Erythroblast (primary cell): Measurements from ENCODE around the gene VEGFA.

Experiments used
- DNase-seq, 2 experiments: peaks; one replicate each; lab custom pipeline; 2025; lab: John Stamatoyannopoulos, UW
- GATA1 ChIP-seq: IDR thresholded peaks from 2 replicates; pipeline ENCODE4 v1.6.1; 2011; ENCODE audit warnings: low read depth, mild to moderate bottlenecking, control low read depth, low read length, moderate library complexity
- POLR2A ChIP-seq: IDR thresholded peaks from 2 replicates; pipeline ENCODE4 v1.6.1; 2011; ENCODE audit warnings: mild to moderate bottlenecking, low read length

The VEGFA gene

DNA sequence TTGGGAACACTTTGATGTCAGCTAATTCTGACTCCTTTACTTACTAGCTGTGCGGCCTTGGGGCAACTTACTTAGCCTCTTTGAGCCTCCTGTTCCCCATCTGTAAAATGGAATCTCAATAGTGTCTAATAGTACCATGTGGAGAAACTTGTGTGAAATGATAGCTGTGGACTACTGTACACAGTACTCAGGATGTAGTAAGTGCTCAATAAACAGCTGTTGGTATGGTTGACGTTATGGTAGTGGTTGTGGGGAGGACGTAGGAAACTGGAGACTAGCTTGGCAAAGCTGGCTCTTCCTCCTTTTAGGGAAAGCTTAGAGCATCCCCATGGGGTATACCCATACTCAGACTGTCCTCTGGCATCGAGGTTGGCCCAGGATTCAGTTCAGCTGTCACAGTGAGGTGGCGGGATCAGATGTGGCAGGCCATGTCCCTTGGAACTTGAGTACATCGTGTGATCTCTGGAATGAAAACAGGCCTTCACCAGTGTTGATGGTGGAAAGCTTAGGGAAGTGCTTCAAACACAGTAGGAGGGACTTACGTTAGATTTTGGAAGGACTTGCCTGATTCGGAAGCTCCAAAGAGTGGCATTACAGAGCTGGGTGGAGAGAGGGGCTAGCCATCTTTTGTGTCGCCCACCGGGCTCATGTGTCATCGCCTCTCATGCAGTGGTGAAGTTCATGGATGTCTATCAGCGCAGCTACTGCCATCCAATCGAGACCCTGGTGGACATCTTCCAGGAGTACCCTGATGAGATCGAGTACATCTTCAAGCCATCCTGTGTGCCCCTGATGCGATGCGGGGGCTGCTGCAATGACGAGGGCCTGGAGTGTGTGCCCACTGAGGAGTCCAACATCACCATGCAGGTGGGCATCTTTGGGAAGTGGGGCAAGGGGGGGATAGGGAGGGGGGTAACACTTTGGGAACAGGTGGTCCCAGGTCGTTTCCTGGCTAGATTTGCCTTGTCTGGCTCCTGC lies 7.1 kb downstream of the VEGFA start:
- TF ChIP-seq GATA1 (no peak), POLR2A (no peak)

DNA sequence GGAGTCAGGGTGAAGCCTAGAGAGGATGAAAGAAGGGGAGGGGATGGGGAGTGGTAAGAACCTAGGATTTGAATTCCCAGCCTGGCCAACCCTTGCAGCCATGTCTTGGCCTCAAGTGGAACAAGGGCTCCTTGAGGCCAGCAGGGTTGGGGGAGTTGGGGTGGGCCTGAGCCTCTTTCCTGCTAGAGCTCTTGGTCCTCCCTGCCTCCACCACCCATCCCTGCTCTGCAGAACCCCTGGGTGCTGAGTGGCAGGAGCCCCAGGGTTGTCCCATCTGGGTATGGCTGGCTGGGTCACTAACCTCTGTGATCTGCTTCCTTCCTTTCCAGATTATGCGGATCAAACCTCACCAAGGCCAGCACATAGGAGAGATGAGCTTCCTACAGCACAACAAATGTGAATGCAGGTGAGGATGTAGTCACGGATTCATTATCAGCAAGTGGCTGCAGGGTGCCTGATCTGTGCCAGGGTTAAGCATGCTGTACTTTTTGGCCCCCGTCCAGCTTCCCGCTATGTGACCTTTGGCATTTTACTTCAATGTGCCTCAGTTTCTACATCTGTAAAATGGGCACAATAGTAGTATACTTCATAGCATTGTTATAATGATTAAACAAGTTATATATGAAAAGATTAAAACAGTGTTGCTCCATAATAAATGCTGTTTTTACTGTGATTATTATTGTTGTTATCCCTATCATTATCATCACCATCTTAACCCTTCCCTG lies 8.3 kb downstream of the VEGFA start:
- TF ChIP-seq POLR2A = peak; percentile 13
- no peak for TF ChIP-seq GATA1

More for the DNA sequence above, 7.1 kb downstream of the VEGFA start:
- DNase-seq = no peak

DNA sequence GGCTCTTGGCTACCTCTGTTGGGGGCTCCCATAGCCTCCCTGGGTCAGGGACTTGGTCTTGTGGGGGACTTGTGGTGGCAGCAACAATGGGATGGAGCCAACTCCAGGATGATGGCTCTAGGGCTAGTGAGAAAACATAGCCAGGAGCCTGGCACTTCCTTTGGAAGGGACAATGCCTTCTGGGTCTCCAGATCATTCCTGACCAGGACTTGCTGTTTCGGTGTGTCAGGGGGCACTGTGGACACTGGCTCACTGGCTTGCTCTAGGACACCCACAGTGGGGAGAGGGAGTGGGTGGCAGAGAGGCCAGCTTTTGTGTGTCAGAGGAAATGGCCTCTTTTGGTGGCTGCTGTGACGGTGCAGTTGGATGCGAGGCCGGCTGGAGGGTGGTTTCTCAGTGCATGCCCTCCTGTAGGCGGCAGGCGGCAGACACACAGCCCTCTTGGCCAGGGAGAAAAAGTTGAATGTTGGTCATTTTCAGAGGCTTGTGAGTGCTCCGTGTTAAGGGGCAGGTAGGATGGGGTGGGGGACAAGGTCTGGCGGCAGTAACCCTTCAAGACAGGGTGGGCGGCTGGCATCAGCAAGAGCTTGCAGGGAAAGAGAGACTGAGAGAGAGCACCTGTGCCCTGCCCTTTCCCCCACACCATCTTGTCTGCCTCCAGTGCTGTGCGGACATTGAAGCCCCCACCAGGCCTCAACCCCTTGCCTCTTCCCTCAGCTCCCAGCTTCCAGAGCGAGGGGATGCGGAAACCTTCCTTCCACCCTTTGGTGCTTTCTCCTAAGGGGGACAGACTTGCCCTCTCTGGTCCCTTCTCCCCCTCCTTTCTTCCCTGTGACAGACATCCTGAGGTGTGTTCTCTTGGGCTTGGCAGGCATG lies 9.2 kb downstream of the VEGFA start:
- no peak for DNase-seq

More for the DNA sequence above, 8.3 kb downstream of the VEGFA start:
- DNase-seq = peak in 1 of 2 experiments; percentile 28

DNA sequence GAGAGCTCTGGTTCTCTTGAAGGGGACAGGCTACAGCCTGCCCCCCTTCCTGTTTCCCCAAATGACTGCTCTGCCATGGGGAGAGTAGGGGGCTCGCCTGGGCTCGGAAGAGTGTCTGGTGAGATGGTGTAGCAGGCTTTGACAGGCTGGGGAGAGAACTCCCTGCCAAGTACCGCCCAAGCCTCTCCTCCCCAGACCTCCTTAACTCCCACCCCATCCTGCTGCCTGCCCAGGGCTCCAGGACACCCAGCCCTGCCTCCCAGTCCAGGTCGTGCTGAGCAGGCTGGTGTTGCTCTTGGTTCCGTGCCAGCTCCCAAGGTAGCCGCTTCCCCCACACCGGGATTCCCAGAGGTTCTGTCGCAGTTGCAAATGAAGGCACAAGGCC lies 9.8 kb downstream of the VEGFA start:
- no peak for DNase-seq
- TF ChIP-seq POLR2A = no peak
- no peak for TF ChIP-seq GATA1

More for the DNA sequence above, 9.2 kb downstream of the VEGFA start:
- TF ChIP-seq GATA1 (no peak), POLR2A (peak; percentile 25)

DNA sequence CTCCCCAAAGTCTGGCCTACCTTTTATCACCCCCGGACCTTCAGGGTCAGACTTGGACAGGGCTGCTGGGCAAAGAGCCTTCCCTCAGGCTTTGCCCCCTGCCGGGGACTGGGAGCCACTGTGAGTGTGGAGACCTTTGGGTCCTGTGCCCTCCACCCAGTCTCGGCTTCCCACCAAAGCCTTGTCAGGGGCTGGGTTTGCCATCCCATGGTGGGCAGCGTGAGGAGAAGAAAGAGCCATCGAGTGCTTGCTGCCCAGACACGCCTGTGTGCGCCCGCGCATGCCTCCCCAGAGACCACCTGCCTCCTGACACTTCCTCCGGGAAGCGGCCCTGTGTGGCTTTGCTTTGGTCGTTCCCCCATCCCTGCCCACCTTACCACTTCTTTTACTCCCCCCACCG lies 10.3 kb downstream of the VEGFA start:
- TF ChIP-seq GATA1 = no peak
- no peak for TF ChIP-seq POLR2A
- DNase-seq = no peak

DNA sequence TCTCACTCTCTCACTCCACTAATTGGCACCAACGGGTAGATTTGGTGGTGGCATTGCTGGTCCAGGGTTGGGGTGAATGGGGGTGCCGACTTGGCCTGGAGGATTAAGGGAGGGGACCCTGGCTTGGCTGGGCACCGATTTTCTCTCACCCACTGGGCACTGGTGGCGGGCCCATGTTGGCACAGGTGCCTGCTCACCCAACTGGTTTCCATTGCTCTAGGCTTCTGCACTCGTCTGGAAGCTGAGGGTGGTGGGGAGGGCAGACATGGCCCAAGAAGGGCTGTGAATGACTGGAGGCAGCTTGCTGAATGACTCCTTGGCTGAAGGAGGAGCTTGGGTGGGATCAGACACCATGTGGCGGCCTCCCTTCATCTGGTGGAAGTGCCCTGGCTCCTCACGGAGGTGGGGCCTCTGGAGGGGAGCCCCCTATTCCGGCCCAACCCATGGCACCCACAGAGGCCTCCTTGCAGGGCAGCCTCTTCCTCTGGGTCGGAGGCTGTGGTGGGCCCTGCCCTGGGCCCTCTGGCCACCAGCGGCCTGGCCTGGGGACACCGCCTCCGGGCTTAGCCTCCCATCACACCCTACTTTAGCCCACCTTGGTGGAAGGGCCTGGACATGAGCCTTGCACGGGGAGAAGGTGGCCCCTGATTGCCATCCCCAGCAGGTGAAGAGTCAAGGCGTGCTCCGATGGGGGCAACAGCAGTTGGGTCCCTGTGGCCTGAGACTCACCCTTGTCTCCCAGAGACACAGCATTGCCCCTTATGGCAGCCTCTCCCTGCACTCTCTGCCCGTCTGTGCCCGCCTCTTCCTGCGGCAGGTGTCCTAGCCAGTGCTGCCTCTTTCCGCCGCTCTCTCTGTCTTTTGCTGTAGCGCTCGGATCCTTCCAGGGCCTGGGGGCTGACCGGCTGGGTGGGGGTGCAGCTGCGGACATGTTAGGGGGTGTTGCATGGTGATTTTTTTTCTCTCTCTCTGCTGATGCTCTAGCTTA lies 11.2 kb downstream of the VEGFA start:
- no peak for TF ChIP-seq POLR2A
- no peak for DNase-seq

DNA sequence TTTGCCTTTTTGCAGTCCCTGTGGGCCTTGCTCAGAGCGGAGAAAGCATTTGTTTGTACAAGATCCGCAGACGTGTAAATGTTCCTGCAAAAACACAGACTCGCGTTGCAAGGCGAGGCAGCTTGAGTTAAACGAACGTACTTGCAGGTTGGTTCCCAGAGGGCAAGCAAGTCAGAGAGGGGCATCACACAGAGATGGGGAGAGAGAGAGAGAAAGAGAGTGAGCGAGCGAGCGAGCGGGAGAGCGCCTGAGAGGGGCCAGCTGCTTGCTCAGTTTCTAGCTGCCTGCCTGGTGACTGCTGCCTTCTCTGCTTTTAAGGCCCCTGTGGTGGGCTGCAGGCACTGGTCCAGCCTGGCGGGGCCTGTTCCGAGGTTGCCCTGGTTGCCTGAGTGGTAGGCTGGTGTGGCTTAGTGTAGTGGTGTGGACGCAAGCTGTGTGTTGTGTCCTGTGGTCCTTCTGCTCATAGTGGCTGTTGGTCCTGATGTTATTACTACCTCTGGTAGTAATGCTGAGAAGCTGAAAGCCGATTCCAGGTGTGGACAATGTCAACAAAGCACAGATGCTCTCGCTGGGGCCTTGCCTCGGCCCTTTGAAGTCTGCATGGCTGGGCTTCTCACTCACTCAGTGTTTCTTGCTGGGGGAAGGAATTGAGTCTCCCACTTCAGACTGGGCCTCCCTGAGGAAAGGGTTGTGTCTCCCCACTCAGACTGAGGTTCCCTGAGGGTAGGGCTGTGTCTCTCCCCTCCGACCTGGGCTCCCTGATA lies 12.1 kb downstream of the VEGFA start:
- TF ChIP-seq POLR2A (no peak), GATA1 (no peak)
- no peak for DNase-seq

DNA sequence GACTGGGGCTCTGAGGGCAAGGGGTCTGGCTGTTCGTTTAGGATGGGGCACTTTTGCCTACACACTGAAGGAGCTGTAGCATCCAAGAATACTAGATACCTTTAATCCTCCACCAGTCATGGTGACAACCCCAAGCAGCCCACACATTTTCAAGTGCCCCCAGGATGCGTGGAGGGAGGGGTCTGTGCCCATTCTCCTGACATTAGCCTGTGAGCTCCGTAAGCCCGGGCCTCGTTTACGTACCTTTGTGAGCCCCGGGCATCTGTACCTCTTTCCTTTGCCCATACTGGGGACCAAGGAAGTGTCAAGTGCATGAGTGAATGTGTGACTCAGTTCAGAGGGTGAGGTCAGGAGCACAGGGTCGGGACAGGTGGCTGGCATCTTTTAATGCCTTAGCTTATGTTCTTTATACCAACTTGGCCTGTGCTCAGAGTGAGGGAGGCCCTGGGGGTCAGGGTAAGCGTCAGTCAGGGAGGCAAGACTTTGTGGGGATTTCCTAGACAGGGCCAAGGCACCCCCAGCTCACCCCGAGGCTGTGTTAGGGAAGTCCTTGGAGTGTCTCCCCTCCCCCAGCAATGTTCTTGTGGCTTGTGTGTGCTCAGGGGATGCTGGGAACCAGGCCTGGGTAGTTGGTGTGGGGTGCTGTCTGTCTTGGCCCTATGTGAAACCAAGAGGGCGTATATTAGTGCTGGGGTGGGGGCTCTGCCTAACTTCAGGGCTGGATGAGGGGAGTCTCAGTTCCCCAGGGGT lies 12.9 kb downstream of the VEGFA start:
- TF ChIP-seq GATA1 = no peak
- TF ChIP-seq POLR2A = peak; percentile 0
- DNase-seq = no peak

DNA sequence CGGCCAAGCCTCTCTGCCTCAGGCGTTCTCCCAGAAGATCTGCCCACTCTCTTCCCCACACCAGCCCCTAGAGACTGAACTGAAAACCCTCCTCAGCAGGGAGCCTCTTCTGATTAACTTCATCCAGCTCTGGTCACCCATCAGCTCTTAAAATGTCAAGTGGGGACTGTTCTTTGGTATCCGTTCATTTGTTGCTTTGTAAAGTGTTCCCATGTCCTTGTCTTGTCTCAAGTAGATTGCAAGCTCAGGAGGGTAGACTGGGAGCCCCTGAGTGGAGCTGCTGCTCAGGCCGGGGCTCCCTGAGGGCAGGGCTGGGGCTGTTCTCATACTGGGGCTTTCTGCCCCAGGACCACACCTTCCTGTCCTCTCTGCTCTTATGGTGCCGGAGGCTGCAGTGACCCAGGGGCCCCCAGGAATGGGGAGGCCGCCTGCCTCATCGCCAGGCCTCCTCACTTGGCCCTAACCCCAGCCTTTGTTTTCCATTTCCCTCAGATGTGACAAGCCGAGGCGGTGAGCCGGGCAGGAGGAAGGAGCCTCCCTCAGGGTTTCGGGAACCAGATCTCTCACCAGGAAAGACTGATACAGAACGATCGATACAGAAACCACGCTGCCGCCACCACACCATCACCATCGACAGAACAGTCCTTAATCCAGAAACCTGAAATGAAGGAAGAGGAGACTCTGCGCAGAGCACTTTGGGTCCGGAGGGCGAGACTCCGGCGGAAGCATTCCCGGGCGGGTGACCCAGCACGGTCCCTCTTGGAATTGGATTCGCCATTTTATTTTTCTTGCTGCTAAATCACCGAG lies 14.2 kb downstream of the VEGFA start:
- TF ChIP-seq POLR2A (no peak), GATA1 (no peak)
- no peak for DNase-seq

DNA sequence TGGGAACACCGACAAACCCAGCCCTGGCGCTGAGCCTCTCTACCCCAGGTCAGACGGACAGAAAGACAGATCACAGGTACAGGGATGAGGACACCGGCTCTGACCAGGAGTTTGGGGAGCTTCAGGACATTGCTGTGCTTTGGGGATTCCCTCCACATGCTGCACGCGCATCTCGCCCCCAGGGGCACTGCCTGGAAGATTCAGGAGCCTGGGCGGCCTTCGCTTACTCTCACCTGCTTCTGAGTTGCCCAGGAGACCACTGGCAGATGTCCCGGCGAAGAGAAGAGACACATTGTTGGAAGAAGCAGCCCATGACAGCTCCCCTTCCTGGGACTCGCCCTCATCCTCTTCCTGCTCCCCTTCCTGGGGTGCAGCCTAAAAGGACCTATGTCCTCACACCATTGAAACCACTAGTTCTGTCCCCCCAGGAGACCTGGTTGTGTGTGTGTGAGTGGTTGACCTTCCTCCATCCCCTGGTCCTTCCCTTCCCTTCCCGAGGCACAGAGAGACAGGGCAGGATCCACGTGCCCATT lies 15.3 kb downstream of the VEGFA start:
- no peak for TF ChIP-seq GATA1
- TF ChIP-seq POLR2A = peak; percentile 36

More for the DNA sequence above, 15.3 kb downstream of the VEGFA start:
- no peak for DNase-seq
